ENCODE data around the gene ASTN2.

DNA sequence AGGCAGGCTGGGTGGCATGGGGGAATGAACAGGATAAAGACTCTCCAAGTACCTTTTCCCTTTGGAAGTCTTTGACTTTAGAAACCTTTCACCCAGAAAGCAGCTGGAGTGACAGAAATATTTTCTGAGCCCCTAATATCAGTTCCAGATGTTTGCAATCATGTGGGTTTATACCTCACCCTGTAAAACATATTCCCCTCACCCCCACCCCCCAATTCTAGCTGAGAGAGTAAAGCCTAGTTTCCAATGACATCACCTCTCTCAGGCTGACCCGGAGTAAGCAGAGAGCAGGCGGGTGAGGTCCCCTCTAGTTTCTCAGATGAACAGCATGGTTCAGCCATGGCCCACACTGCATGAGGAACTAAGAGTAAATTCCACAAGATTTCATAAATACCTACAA, 810.6 kb downstream of the ASTN2 start:
- TF ChIP-seq POLR2A (IDR thresholded peaks at IDR 0.05) = no peak
- TF ChIP-seq, protein P1, sequence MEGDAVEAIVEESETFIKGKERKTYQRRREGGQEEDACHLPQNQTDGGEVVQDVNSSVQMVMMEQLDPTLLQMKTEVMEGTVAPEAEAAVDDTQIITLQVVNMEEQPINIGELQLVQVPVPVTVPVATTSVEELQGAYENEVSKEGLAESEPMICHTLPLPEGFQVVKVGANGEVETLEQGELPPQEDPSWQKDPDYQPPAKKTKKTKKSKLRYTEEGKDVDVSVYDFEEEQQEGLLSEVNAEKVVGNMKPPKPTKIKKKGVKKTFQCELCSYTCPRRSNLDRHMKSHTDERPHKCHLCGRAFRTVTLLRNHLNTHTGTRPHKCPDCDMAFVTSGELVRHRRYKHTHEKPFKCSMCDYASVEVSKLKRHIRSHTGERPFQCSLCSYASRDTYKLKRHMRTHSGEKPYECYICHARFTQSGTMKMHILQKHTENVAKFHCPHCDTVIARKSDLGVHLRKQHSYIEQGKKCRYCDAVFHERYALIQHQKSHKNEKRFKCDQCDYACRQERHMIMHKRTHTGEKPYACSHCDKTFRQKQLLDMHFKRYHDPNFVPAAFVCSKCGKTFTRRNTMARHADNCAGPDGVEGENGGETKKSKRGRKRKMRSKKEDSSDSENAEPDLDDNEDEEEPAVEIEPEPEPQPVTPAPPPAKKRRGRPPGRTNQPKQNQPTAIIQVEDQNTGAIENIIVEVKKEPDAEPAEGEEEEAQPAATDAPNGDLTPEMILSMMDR (IDR thresholded peaks at IDR 0.05) = no peak

All from testis (tissue), 2 donors.